ENCODE measurements around the gene SHC3. TPM values are rescaled to one million over a fixed set of nuclear protein-coding genes. Genes with fewer than 3 reads are reported as not detected.

SHC3 gene
- total and polyA plus RNA-seq, 2 of the 4 experiments (the other 2 are of a cell fraction): 4.5 to 13.3 TPM

GRCh38 chr9:88992556-88992955 is 186.1 kb downstream of the SHC3 start:
- Histone ChIP-seq H2BK120ac (ENCODE audit: low read depth, low read length) (peak overlapping the region; percentile 30; the same call in 1 of the 2 replicates), H3K4me1 (ENCODE audit: control insufficient read depth, insufficient read depth, low read length) (peaks cover 17% of the 10 kb centered on the region), H3K4me2 (ENCODE audit: low read depth, low read length) (peak overlapping the region; percentile 96), H4K5ac (ENCODE audit: low read depth, low read length) (no peak overlapping the region), H3K9ac (ENCODE audit: low read depth, low read length) (peak overlapping the region; percentile 87), H3K79me1 (ENCODE audit: low read depth in 1 of 2, low read length in 2 of 2) (peaks cover 26 to 45% of the 10 kb centered on the region in 2 experiments), H2BK15ac (ENCODE audit: low read depth, low read length) (no peak overlapping the region), H3K23ac (ENCODE audit: low read depth, low read length) (peak overlapping the region; percentile 93), H3K14ac (replicated peaks; ENCODE audit: low read depth, low read length) (peak overlapping the region; percentile 86), H3K36me3 (ENCODE audit: control insufficient read depth, insufficient read depth, low read length) (peaks cover 26% of the 10 kb centered on the region), H2AK9ac (replicated peaks; ENCODE audit: low read depth, low read length, poor library complexity) (no peak overlapping the region), H2BK5ac (ENCODE audit: low read depth, low read length, poor library complexity, severe bottlenecking) (peak overlapping the region; percentile 14), H3K27me3 (ENCODE audit: control insufficient read depth, insufficient read depth, low read length) (no peaks in the 10 kb centered on the region), H3K56ac (ENCODE audit: extremely low read depth, insufficient read depth, low read length) (peak overlapping the region; percentile 10; the same call in 1 of the 2 replicates), H2BK20ac (ENCODE audit: low read depth, low read length) (no peak overlapping the region; the same call in 1 of the 2 replicates), H2AFZ (replicated peaks; ENCODE audit: low read length, poor library complexity) (no peak overlapping the region), H3K4me3 (ENCODE audit: insufficient read depth, low read depth, low read length) (peak overlapping the region; percentile 58), H3K27ac (ENCODE audit: insufficient read depth, low read length) (peak overlapping the region; percentile 48; the same call in 1 of the 2 replicates), H2AK5ac (ENCODE audit: low read depth, low read length) (peak overlapping the region; percentile 49; the same call in 1 of the 2 replicates), H3K9me1 (ENCODE audit: insufficient read depth, low read length) (peaks cover 15% of the 10 kb centered on the region), H3K9me3 (ENCODE audit: control insufficient read depth, insufficient read depth, low read length) (no peaks in the 10 kb centered on the region), H3K18ac (ENCODE audit: low read depth, low read length) (peak overlapping the region; percentile 27; the same call in 1 of the 2 replicates), H4K8ac (ENCODE audit: low read depth in 2 of 2, low read length in 2 of 2) (peak overlapping the region in 1 of 2 experiments; percentile 22; a peak in 1 of 4 replicates), H4K91ac (ENCODE audit: insufficient read depth, low read depth, low read length) (no peak overlapping the region), H3K4ac (ENCODE audit: low read depth, low read length) (peak overlapping the region; percentile 24), H4K20me1 (ENCODE audit: insufficient read depth, low read length) (peaks cover 4% of the 10 kb centered on the region; the same call in 1 of the 2 replicates)
- TF ChIP-seq SMC3 (IDR thresholded peaks at IDR 0.05; ENCODE audit: low read depth, low read length) (no peak), FOS (IDR thresholded peaks at IDR 0.05; ENCODE audit: low read depth, low read length) (no peak), ELK1 (IDR thresholded peaks at IDR 0.05; ENCODE audit: borderline replicate concordance, low read depth, low read length) (no peak), MXI1 (IDR thresholded peaks at IDR 0.05; ENCODE audit: borderline replicate concordance, low read depth, low read length) (no peak), RFX5 (IDR thresholded peaks at IDR 0.05; ENCODE audit: low read depth, low read length) (no peak), USF2 (IDR thresholded peaks at IDR 0.05; ENCODE audit: low read depth, low read length) (no peak), MAZ (IDR thresholded peaks at IDR 0.05; ENCODE audit: borderline replicate concordance, low read depth, low read length) (no peak), BHLHE40 (IDR thresholded peaks at IDR 0.05; ENCODE audit: low read depth, low read length) (no peak), CEBPB (IDR thresholded peaks at IDR 0.05; ENCODE audit: low read depth, low read length) (no peak), POLR2A (IDR thresholded peaks at IDR 0.05; ENCODE audit: low read depth, low read length) (no peak), MAFK (IDR thresholded peaks at IDR 0.05; ENCODE audit: low read depth, low read length) (no peak), CHD1 (IDR thresholded peaks at IDR 0.05; ENCODE audit: low read depth, low read length) (no peak), RAD21 (IDR thresholded peaks at IDR 0.05; ENCODE audit: low read length) (no peak), NFE2L2 (IDR thresholded peaks at IDR 0.05; ENCODE audit: low read depth, low read length) (no peak), CTCF (conservative IDR thresholded peaks at IDR 0.05; ENCODE audit: low read depth, low read length) (no peak), RCOR1 (IDR thresholded peaks at IDR 0.05; ENCODE audit: insufficient replicate concordance, low read length) (no peak)
- intact Hi-C loops (cut with micrococcal nuclease): loop anchor here (2.0 to 5.0 kb wide), 6 partner anchors 140 to 408 kb away; no protein-coding TSS in a partner anchor
- WGBS, 2 experiments (ENCODE audit: extremely low coverage in 2 of 2, insufficient read length in 1 of 2): 15% methylated on average over 2 of the region's 4 CpGs; no CpG with 5 or more reads in 1 of the 2 experiments
- BruUV-seq (replicated peaks): TSS peak; percentile 46
- in situ Hi-C loops (cut with MboI; ENCODE audit: low sequenced_read_pairs): loop anchor here (10.0 kb wide), 1 partner anchor 218 kb away; no protein-coding TSS in a partner anchor
- dilution Hi-C loops (cut with HindIII; ENCODE audit: low sequenced_read_pairs, unreplicated experiment): loop anchor here (25.0 kb wide), 1 partner anchor 355 kb away; no protein-coding TSS in a partner anchor
- no peak for ATAC-seq (ENCODE audit: low read depth)
- CTCF ChIA-PET: no interaction called here
- DNase-seq: no peak
- POLR2A ChIA-PET (ENCODE audit: unreplicated experiment): no interaction called here
